ENCODE measurements around the gene KRT1.

DNA sequence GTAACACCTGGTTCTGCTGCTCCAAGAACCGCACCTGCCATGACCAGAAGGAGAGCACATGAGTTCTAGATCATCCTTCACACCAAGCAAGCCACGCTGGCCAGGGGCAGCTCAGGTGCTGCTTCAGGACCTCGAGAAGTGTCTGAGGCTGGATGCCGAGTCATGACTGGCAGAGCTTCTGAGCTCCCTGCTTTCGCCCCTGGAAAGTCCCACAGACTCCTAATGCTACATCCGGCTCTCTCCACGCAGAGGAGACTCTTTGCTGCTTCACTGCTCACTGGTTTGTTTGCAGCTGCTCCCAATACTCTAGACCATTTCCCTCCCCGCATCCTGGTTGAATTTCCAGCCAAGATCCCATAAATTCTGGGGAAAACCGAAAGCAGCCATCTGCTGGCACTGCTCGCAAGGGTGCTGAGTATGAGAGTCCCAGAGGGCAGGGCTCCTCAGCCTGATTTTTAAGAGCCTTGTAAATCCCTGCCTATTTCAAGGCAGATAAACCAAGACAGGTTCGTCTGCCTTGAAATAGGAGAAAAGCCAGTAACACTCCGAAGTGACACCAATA, 29.6 kb downstream of the KRT1 start:
- TF ChIP-seq POLR2A (IDR thresholded peaks at IDR 0.05), result no peak
- TF ChIP-seq CTCF (IDR thresholded peaks at IDR 0.05), result no peak

All from prostate gland (tissue), 2 donors.